Endothelial cell of umbilical vein (primary cell): Measurements from ENCODE around the gene PRDM11. TPM values are rescaled to one million over a fixed set of nuclear protein-coding genes. Genes with fewer than 3 reads are reported as not detected.
A peak's percentile ranks its signal among the peaks of the same experiment; 100 is the strongest.

ENCODE experiments used
- BruUV-seq: library from RNA; stranded (reverse); fragments of 400-500 nt; replicated peaks from 2 replicates; lab custom pipeline; 2021; lab: Mats Ljungman, UMichigan
- CTCF ChIA-PET: fragments of 300-600, 350-600 bp; sonication (Branson Sonifier 250); formaldehyde crosslinking; loops from one replicate; lab custom pipeline; 2021; ENCODE audit warnings: antibody characterized with exemption, inconsistent platforms; lab: Charles Lee
- POLR2A ChIA-PET: fragments of 300-600, 350-600 bp; sonication (Branson Sonifier 250); formaldehyde crosslinking; loops from one replicate; lab custom pipeline; 2021; ENCODE audit warnings: antibody characterized with exemption, inconsistent platforms; lab: Charles Lee
- DNase-seq: peaks from one replicate; pipeline ENCODE4 v3.0.0-alpha.2; 2011; ENCODE audit warnings: low read depth, low spot score
- FAIRE-seq: peaks from 2 replicates; lab custom pipeline; 2011; peaks lifted over from hg19 to GRCh38; lab: Jason Lieb, UNC
- H2AFZ ChIP-seq: 2 replicates; pipeline ENCODE4 v1.6.0; 2012; ENCODE audit warnings: low read depth, low read length, control low read depth, inconsistent platforms
- H3K27ac ChIP-seq: 2 replicates; pipeline ENCODE4 v1.5.1; 2011; ENCODE audit warnings: low read depth, mild to moderate bottlenecking, control low read depth, low read length, moderate library complexity; ENCODE audit not compliant: insufficient read depth
- H3K27me3 ChIP-seq, 2 experiments: 2 replicates each; pipeline versions ENCODE4 v1.6.0 to v1.6.1; 2011; ENCODE audit warnings: low read length in 2 of 2, mixed read lengths in 1 of 2; ENCODE audit not compliant: control insufficient read depth in 2 of 2, insufficient read depth in 2 of 2
- H3K36me3 ChIP-seq, 2 experiments: 2 replicates in 1 of 2; 3 replicates in 1 of 2; pipeline ENCODE4 v1.5.1; 2011; ENCODE audit warnings: low read length in 2 of 2, mild to moderate bottlenecking in 1 of 2, moderate library complexity in 1 of 2; ENCODE audit not compliant: control insufficient read depth in 2 of 2, insufficient read depth in 2 of 2; ENCODE audit errors: extremely low read depth in 1 of 2
- H3K4me1 ChIP-seq: 3 replicates; pipeline ENCODE4 v1.5.1; 2011; ENCODE audit warnings: mild to moderate bottlenecking, low read length; ENCODE audit not compliant: control insufficient read depth, insufficient read depth; ENCODE audit errors: extremely low read depth
- H3K4me2 ChIP-seq: 2 replicates; pipeline ENCODE4 v1.6.1; 2011; ENCODE audit warnings: low read length, control low read depth, mixed read lengths; ENCODE audit not compliant: insufficient read depth
- H3K4me3 ChIP-seq, 3 experiments: fragments of 200-600 bp in 1 of 3; sonication (generic), shearing (Covaris generic) in 1 of 3; replicated peaks in 1 of 3; 2 replicates each; pipeline ENCODE4 v1.5.1; 2011 to 2016; ENCODE audit warnings: control low read depth in 3 of 3, low read length in 3 of 3, mild to moderate bottlenecking in 2 of 3, inconsistent platforms in 1 of 3, low read depth in 1 of 3, moderate library complexity in 1 of 3; ENCODE audit not compliant: insufficient read depth in 1 of 3
- H3K79me2 ChIP-seq: 2 replicates; pipeline ENCODE4 v1.6.0; 2012; ENCODE audit warnings: low read length, inconsistent platforms; ENCODE audit not compliant: control insufficient read depth, insufficient read depth
- H3K9ac ChIP-seq: replicated peaks from 2 replicates; pipeline ENCODE3; 2011; ENCODE audit warnings: low read length, control low read depth; ENCODE audit not compliant: insufficient read depth; ENCODE audit errors: extremely low read depth
- H3K9me1 ChIP-seq: replicated peaks from 3 replicates; pipeline ENCODE4 v1.6.0; 2011; ENCODE audit warnings: mild to moderate bottlenecking, low read length; ENCODE audit not compliant: control insufficient read depth, insufficient read depth; ENCODE audit errors: extremely low read depth
- H3K9me3 ChIP-seq: replicated peaks from 2 replicates; pipeline ENCODE4 v1.5.1; 2012; ENCODE audit warnings: low read length, inconsistent platforms; ENCODE audit not compliant: control insufficient read depth, insufficient read depth
- H4K20me1 ChIP-seq: replicated peaks from 2 replicates; pipeline ENCODE3; 2011; ENCODE audit warnings: mild to moderate bottlenecking, low read length; ENCODE audit not compliant: control insufficient read depth, insufficient read depth; ENCODE audit errors: extremely low read depth
- CTCF ChIP-seq, 2 donors: IDR thresholded peaks; 1 replicate in 1 of 2; 2 replicates in 1 of 2; pipeline ENCODE4 v1.5.1; 2011; ENCODE audit warnings: low read length in 2 of 2, mild to moderate bottlenecking in 2 of 2, moderate library complexity in 2 of 2, control low read depth in 1 of 2, inconsistent platforms in 1 of 2, low read depth in 1 of 2; ENCODE audit not compliant: insufficient read depth in 1 of 2; ENCODE audit errors: extremely low read depth in 1 of 2
- EZH2 ChIP-seq: IDR thresholded peaks from 2 replicates; pipeline ENCODE4 v1.6.1; 2012; ENCODE audit warnings: borderline replicate concordance, low read depth, mild to moderate bottlenecking, moderate library complexity, low read length, inconsistent platforms; ENCODE audit not compliant: severe bottlenecking
- FOS ChIP-seq: IDR thresholded peaks from 2 replicates; pipeline ENCODE4 v1.6.1; 2011; ENCODE audit warnings: mild to moderate bottlenecking, low read length, moderate library complexity, borderline replicate concordance; ENCODE audit not compliant: insufficient read depth
- GATA2 ChIP-seq: IDR thresholded peaks from 2 replicates; pipeline ENCODE4 v1.7.0; 2011; ENCODE audit warnings: low read depth, mild to moderate bottlenecking, moderate library complexity, mixed read lengths, low read length; ENCODE audit not compliant: insufficient read length, insufficient read depth
- JUN ChIP-seq: IDR thresholded peaks from 2 replicates; pipeline ENCODE4 v1.6.1; 2011; ENCODE audit warnings: borderline replicate concordance, low read depth; ENCODE audit not compliant: insufficient read length, insufficient read depth
- MAX ChIP-seq: IDR thresholded peaks from 2 replicates; pipeline ENCODE4 v1.6.1; 2011; ENCODE audit not compliant: insufficient read depth, insufficient read length
- MYC ChIP-seq: IDR thresholded peaks from one replicate; pipeline ENCODE4 v1.6.1; 2011; ENCODE audit warnings: mild to moderate bottlenecking, low read depth, low read length
- dilution Hi-C: fragments of 300-500 bp; cut with MboI; formaldehyde crosslinking; loops from one replicate; pipeline ENCODE4 v1.15.0; 2019; ENCODE audit warnings: low sequenced_read_pairs; ENCODE audit not compliant: extremely low pct_ligation_motif_present
- intact Hi-C: fragments of 100-400 bp; cut with micrococcal nuclease; formaldehyde crosslinking; loops from one replicate; pipeline ENCODE4 v1.10.0; 2022
- polyA plus RNA-seq, 4 experiments: library from polyadenylated mRNA; depleted of rRNA in 3 of 4; stranded (reverse) in 3 of 4; unstranded in 1 of 4; fragments of >200 nt; gene quantifications; 2 replicates each; pipeline versions ENCODE4 v1.2.1 to v1.2.3, GENCODE V29; 2011 to 2012; ENCODE audit warnings: missing spikeins in 1 of 4
- total RNA-seq: library from RNA; stranded (reverse); gene quantifications from 2 replicates; pipeline ENCODE4 v1.2.3, GENCODE V29; 2021

PRDM11 gene
- total and polyA plus RNA-seq, 2 donors (not counting 3 experiments of a cell fraction or from before 2014, with no cell fraction given) = 6.9 to 14.1 TPM

GRCh38 chr11:45100339-45100738, 46.1 kb upstream of the PRDM11 start:
- H3K4me3 ChIP-seq = no peak overlapping the region
- H4K20me1 ChIP-seq = no peaks in the 10 kb centered on the region
- no peak overlapping the region for H3K27ac ChIP-seq
- H3K9ac ChIP-seq = no peak overlapping the region
- no peaks in the 10 kb centered on the region for H3K9me3 ChIP-seq
- no peak overlapping the region for H3K4me2 ChIP-seq
- intact Hi-C loops (no loop called here), dilution Hi-C loops (no loop called here)
- no TSS peak for BruUV-seq
- POLR2A ChIA-PET = no interaction called here
- H3K27me3 ChIP-seq = no peaks in the 10 kb centered on the region
- FAIRE-seq = no peak
- H3K4me1 ChIP-seq = peaks cover 7% of the 10 kb centered on the region
- CTCF ChIA-PET = interaction anchor here (4.7 to 22.0 kb wide), 2 partner anchors 10 to 163 kb away, joined by 21 to 1618 read pairs; no protein-coding TSS in a partner anchor
- no peaks in the 10 kb centered on the region for H3K36me3 ChIP-seq
- H2AFZ ChIP-seq = no peak overlapping the region
- DNase-seq = peak; percentile 22
- no peaks in the 10 kb centered on the region for H3K9me1 ChIP-seq
- no peak for TF ChIP-seq MYC
- H3K79me2 ChIP-seq = no peaks in the 10 kb centered on the region

GRCh38 chr11:45102361-45102809, 44.1 kb upstream of the PRDM11 start:
- ChIA-PET POLR2A (no interaction called here), CTCF (interaction anchor here (0.6 to 22.0 kb wide), 19 partner anchors 9 to 480 kb away, joined by 3 to 1618 read pairs (median 4); partner anchors contain the start of gene TP53I11)

More at GRCh38 chr11:45102361-45102809, 44.1 kb upstream of the PRDM11 start:
- Histone ChIP-seq H2AFZ (no peak overlapping the region), H3K4me1 (peaks cover 7% of the 10 kb centered on the region), H3K9me1 (no peaks in the 10 kb centered on the region), H3K9ac (no peak overlapping the region), H3K79me2 (no peaks in the 10 kb centered on the region), H4K20me1 (no peaks in the 10 kb centered on the region), H3K9me3 (no peaks in the 10 kb centered on the region), H3K4me2 (no peak overlapping the region), H3K4me3 (no peak overlapping the region), H3K27ac (no peak overlapping the region), H3K36me3 (no peaks in the 10 kb centered on the region), H3K27me3 (peaks cover 0 to 3% of the 10 kb centered on the region in 2 experiments)
- no TSS peak for BruUV-seq
- TF ChIP-seq CTCF (IDR thresholded peaks at IDR 0.05; ENCODE audit: extremely low read depth in 1 of 2, insufficient read depth in 1 of 2, low read depth in 1 of 2, low read length in 2 of 2) = no peak
- TF ChIP-seq JUN = no peak
- no peak for TF ChIP-seq EZH2
- no peak for TF ChIP-seq FOS
- no peak for TF ChIP-seq MYC
- no peak for TF ChIP-seq GATA2
- no peak for TF ChIP-seq MAX
- DNase-seq = no peak
- no peak for FAIRE-seq
- dilution Hi-C loops = no loop called here
- intact Hi-C loops = loop anchor here (2.0 kb wide), 1 partner anchor 76 kb away; no protein-coding TSS in a partner anchor
